ENCODE measurements around the gene ACSL3.
A peak's percentile ranks its signal among the peaks of the same experiment; 100 is the strongest.

Gene ACSL3

GRCh38 chr2:222903234-222904220 lies 42.7 kb downstream of the ACSL3 start:
- TF ChIP-seq CTCF (IDR thresholded peaks at IDR 0.05; ENCODE audit: extremely low read depth, insufficient read depth, missing control alignments): peak; percentile 77
- in situ Hi-C loops (cut with MboI; ENCODE audit: low pct_unique_long_range_greater_than_20kb, low sequenced_read_pairs, unreplicated experiment): loop anchor here (10.0 kb wide), 1 partner anchor 209 kb away; no protein-coding TSS in a partner anchor
- peak; percentile 55 for DNase-seq (ENCODE audit: low spot score)

GRCh38 chr2:222904557-222905258 lies 43.9 kb downstream of the ACSL3 start:
- no peak for TF ChIP-seq CTCF (IDR thresholded peaks at IDR 0.05; ENCODE audit: extremely low read depth, insufficient read depth, missing control alignments)
- DNase-seq (ENCODE audit: low spot score): no peak
- in situ Hi-C loops (cut with MboI; ENCODE audit: low pct_unique_long_range_greater_than_20kb, low sequenced_read_pairs, unreplicated experiment): loop anchor here (10.0 kb wide), 1 partner anchor 210 kb away; no protein-coding TSS in a partner anchor

- no peak for DNase-seq (ENCODE audit: low spot score)
- in situ Hi-C loops (cut with MboI; ENCODE audit: low pct_unique_long_range_greater_than_20kb, low sequenced_read_pairs, unreplicated experiment): loop anchor here (10.0 kb wide), 1 partner anchor 212 kb away; no protein-coding TSS in a partner anchor
- TF ChIP-seq CTCF (IDR thresholded peaks at IDR 0.05; ENCODE audit: extremely low read depth, insufficient read depth, missing control alignments): no peak
Observed at GRCh38 chr2:222907048-222907447, 46.2 kb downstream of the ACSL3 start.

- DNase-seq (ENCODE audit: low spot score): no peak
- no peak for TF ChIP-seq CTCF (IDR thresholded peaks at IDR 0.05; ENCODE audit: extremely low read depth, insufficient read depth, missing control alignments)
- in situ Hi-C loops (cut with MboI; ENCODE audit: low pct_unique_long_range_greater_than_20kb, low sequenced_read_pairs, unreplicated experiment): loop anchor here (10.0 kb wide), 1 partner anchor 213 kb away; no protein-coding TSS in a partner anchor
Observed at GRCh38 chr2:222907790-222908441, 47.1 kb downstream of the ACSL3 start.

- DNase-seq (ENCODE audit: low spot score): no peak
- TF ChIP-seq CTCF (IDR thresholded peaks at IDR 0.05; ENCODE audit: extremely low read depth, insufficient read depth, missing control alignments): no peak
- in situ Hi-C loops (cut with MboI; ENCODE audit: low pct_unique_long_range_greater_than_20kb, low sequenced_read_pairs, unreplicated experiment): loop anchor here (10.0 kb wide), 1 partner anchor 214 kb away; no protein-coding TSS in a partner anchor
Observed at GRCh38 chr2:222909286-222909685, 48.5 kb downstream of the ACSL3 start.

GRCh38 chr2:222912117-222912516 lies 51.3 kb downstream of the ACSL3 start:
- TF ChIP-seq CTCF (IDR thresholded peaks at IDR 0.05; ENCODE audit: extremely low read depth, insufficient read depth, missing control alignments): no peak
- DNase-seq (ENCODE audit: low spot score): peak; percentile 83
- in situ Hi-C loops (cut with MboI; ENCODE audit: low pct_unique_long_range_greater_than_20kb, low sequenced_read_pairs, unreplicated experiment): no loop called here

Data from GM13977 (cell line).